OCI-LY7 (cell line): ENCODE measurements around the gene SNX13. TPM values are rescaled to one million over a fixed set of nuclear protein-coding genes. Genes with fewer than 3 reads are reported as not detected.

Experiments
- BruUV-seq: library from RNA; stranded (reverse); fragments of 400-500 nt; replicated peaks from 2 replicates; lab custom pipeline; 2021; lab: Mats Ljungman, UMichigan
- CTCF ChIA-PET: fragments of 300-600 bp; sonication (Branson Sonifier 250); formaldehyde crosslinking; loops from one replicate; lab custom pipeline; 2022; ENCODE audit warnings: antibody characterized with exemption; ENCODE audit not compliant: unreplicated experiment; lab: Charles Lee
- POLR2A ChIA-PET: fragments of 300-600 bp; sonication (Branson Sonifier 250); formaldehyde crosslinking; loops from one replicate; lab custom pipeline; 2022; ENCODE audit warnings: antibody characterized with exemption; lab: Charles Lee
- DNase-seq: peaks from one replicate; pipeline ENCODE4 v3.0.0-alpha.2; 2015; ENCODE audit warnings: low spot score
- H2AFZ ChIP-seq: fragments of 200-600 bp; sonication (generic), shearing (Covaris generic); 2 replicates; pipeline ENCODE4 v1.6.1; 2014; ENCODE audit warnings: mild to moderate bottlenecking, antibody characterized with exemption, low read length, moderate library complexity
- H3K27ac ChIP-seq: fragments of 200-600 bp; sonication (generic); 2 replicates; pipeline ENCODE4 v1.5.1; 2014; ENCODE audit warnings: mixed run types, low read depth, mild to moderate bottlenecking, moderate library complexity, low read length, inconsistent platforms; ENCODE audit not compliant: poor library complexity, severe bottlenecking
- H3K36me3 ChIP-seq: fragments of 200-600 bp; sonication (generic); 2 replicates; pipeline ENCODE4 v1.6.1; 2014; ENCODE audit warnings: mild to moderate bottlenecking, antibody characterized with exemption, low read length, moderate library complexity, mixed read lengths; ENCODE audit not compliant: insufficient read depth
- H3K4me1 ChIP-seq: fragments of 200-600 bp; sonication (generic); 2 replicates; pipeline ENCODE4 v1.5.1; 2014; ENCODE audit warnings: mild to moderate bottlenecking, low read length; ENCODE audit not compliant: insufficient read depth, poor library complexity, severe bottlenecking
- H3K4me2 ChIP-seq: fragments of 200-600 bp; sonication (generic); 2 replicates; pipeline ENCODE4 v1.6.1; 2014; ENCODE audit warnings: mild to moderate bottlenecking, low read length
- H3K4me3 ChIP-seq: fragments of 200-600 bp; sonication (generic); 2 replicates; pipeline ENCODE4 v1.5.1; 2014; ENCODE audit warnings: mild to moderate bottlenecking, low read depth, low read length; ENCODE audit not compliant: poor library complexity, severe bottlenecking
- H3K79me2 ChIP-seq: fragments of 200-600 bp; sonication (generic); 2 replicates; pipeline ENCODE4 v1.6.1; 2016; ENCODE audit warnings: low read depth, mild to moderate bottlenecking, low read length, moderate library complexity, mixed read lengths; ENCODE audit not compliant: insufficient read depth
- H3K9me2 ChIP-seq: fragments of 200-600 bp; sonication (generic); 2 replicates; pipeline ENCODE4 v1.6.1; 2016; ENCODE audit warnings: mild to moderate bottlenecking, low read length, mixed read lengths; ENCODE audit not compliant: insufficient read depth
- H3K9me3 ChIP-seq: fragments of 200-600 bp; sonication (generic); 2 replicates; pipeline ENCODE4 v1.6.1; 2014; ENCODE audit warnings: mild to moderate bottlenecking, mixed run types, low read length, mixed read lengths
- H4K20me1 ChIP-seq: fragments of 200-600 bp; sonication (generic); 2 replicates; pipeline ENCODE4 v1.6.1; 2014; ENCODE audit warnings: mild to moderate bottlenecking, antibody characterized with exemption, low read length, moderate library complexity, mixed read lengths; ENCODE audit not compliant: insufficient read depth
- CTCF ChIP-seq: fragments of 200-600 bp; sonication (generic); conservative IDR thresholded peaks from 2 replicates; pipeline ENCODE4 v1.5.1; 2014; ENCODE audit warnings: mild to moderate bottlenecking, antibody characterized with exemption, low read length, moderate library complexity, mixed read lengths
- EZH2phosphoT487 ChIP-seq: fragments of 200-600 bp; sonication (generic); IDR thresholded peaks from 2 replicates; pipeline ENCODE4 v1.6.1; 2018; ENCODE audit warnings: low read depth, borderline replicate concordance, mild to moderate bottlenecking, mixed run types, antibody characterized with exemption, low read length, moderate library complexity, mixed read lengths
- intact Hi-C: fragments of 100-400 bp; cut with micrococcal nuclease; formaldehyde crosslinking; loops from one replicate; pipeline ENCODE4 v1.10.0; 2022; ENCODE audit not compliant: unreplicated experiment
- total RNA-seq, 2 experiments: library from RNA; depleted of rRNA in 1 of 2; stranded (reverse); fragments of >200 nt in 1 of 2; shearing (Covaris generic) in 1 of 2; gene quantifications; 2 replicates each; pipeline ENCODE4 v1.2.3, GENCODE V29; 2014 to 2022

SNX13 gene
- total RNA-seq, 2 experiments from 2014 or later = 20.0 to 32.6 TPM

- POLR2A ChIA-PET = interaction anchor here (0.6 to 1.2 kb wide), 3 partner anchors 8 to 187 kb away, joined by 3 to 4 read pairs (median 3); no protein-coding TSS in a partner anchor
- CTCF ChIA-PET = no interaction called here
- Histone ChIP-seq H2AFZ (no peak overlapping the region), H3K27ac (no peak overlapping the region), H3K9me2 (no peaks in the 10 kb centered on the region), H3K4me3 (peak overlapping the region; percentile 24), H3K79me2 (peaks cover 100% of the 10 kb centered on the region), H3K4me1 (peaks cover 32% of the 10 kb centered on the region), H3K4me2 (peak overlapping the region; percentile 62), H3K9me3 (no peaks in the 10 kb centered on the region), H4K20me1 (peaks cover 4% of the 10 kb centered on the region), H3K36me3 (peaks cover 9% of the 10 kb centered on the region)
- no peak for TF ChIP-seq CTCF
- TF ChIP-seq EZH2phosphoT487 = no peak
- DNase-seq = no peak
- BruUV-seq = no TSS peak
- intact Hi-C loops = no loop called here
Measured at GRCh38 chr7:17934612-17935240, 5.6 kb downstream of the SNX13 start.

- H3K36me3 ChIP-seq = peaks cover 9% of the 10 kb centered on the region
- intact Hi-C loops = no loop called here
- peak overlapping the region; percentile 24 for H3K4me3 ChIP-seq
- peak overlapping the region; percentile 62 for H3K4me2 ChIP-seq
- peaks cover 100% of the 10 kb centered on the region for H3K79me2 ChIP-seq
- DNase-seq = no peak
- BruUV-seq = no TSS peak
- H3K27ac ChIP-seq = no peak overlapping the region
- POLR2A ChIA-PET = interaction anchor here (0.6 to 1.2 kb wide), 4 partner anchors 8 to 586 kb away, joined by 3 to 4 read pairs (median 3); no protein-coding TSS in a partner anchor
- no peak for TF ChIP-seq CTCF
- TF ChIP-seq EZH2phosphoT487 = no peak
- no peaks in the 10 kb centered on the region for H3K9me3 ChIP-seq
- H2AFZ ChIP-seq = no peak overlapping the region
- peaks cover 32% of the 10 kb centered on the region for H3K4me1 ChIP-seq
- CTCF ChIA-PET = no interaction called here
- no peaks in the 10 kb centered on the region for H3K9me2 ChIP-seq
- H4K20me1 ChIP-seq = peaks cover 4% of the 10 kb centered on the region
Measured at GRCh38 chr7:17934094-17934493, 6.2 kb downstream of the SNX13 start.

DNA sequence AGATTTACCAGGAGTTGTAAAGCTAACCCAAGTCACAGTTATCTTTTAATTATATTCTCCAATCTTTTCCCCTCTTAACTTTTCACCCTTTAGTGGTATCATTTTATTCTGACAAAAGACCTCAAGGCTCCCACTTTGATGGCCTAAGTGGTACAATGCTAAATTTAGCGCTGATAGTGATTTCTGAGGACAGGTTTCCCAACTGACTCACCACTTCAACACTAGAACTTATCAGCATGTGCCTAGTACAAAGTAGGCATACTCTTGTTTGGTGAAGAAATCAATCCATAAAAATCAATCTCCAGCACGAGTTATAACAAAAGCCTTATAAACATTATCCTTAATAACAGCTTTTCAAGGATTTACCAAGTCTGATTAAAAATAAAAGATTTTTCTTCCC is 7.5 kb downstream of the SNX13 start:
- Histone ChIP-seq H3K4me3 (no peak overlapping the region), H3K9me2 (no peaks in the 10 kb centered on the region), H3K36me3 (peaks cover 9% of the 10 kb centered on the region), H3K9me3 (no peaks in the 10 kb centered on the region), H3K4me1 (peaks cover 24% of the 10 kb centered on the region), H4K20me1 (peaks cover 11% of the 10 kb centered on the region), H3K79me2 (peaks cover 100% of the 10 kb centered on the region), H3K27ac (no peak overlapping the region), H2AFZ (no peak overlapping the region), H3K4me2 (no peak overlapping the region)
- ChIA-PET POLR2A (interaction anchor here (0.7 kb wide), 2 partner anchors 673 to 1500 kb away, joined by 3 read pairs; no protein-coding TSS in a partner anchor), CTCF (no interaction called here)
- TF ChIP-seq CTCF = no peak
- no peak for TF ChIP-seq EZH2phosphoT487
- intact Hi-C loops = no loop called here
- no TSS peak for BruUV-seq
- no peak for DNase-seq
